Colonic mucosa (tissue), 4 donors: ENCODE data around the gene CNOT2. TPM values are rescaled to one million over a fixed set of nuclear protein-coding genes. Genes with fewer than 3 reads are reported as not detected.
A peak's percentile ranks its signal among the peaks of the same experiment; 100 is the strongest.

Source experiments
- DNase-seq: peaks from one replicate; pipeline ENCODE4 v3.0.0-alpha.2; 2020
- H3K27ac ChIP-seq: fragments of 200-600 bp; one replicate; pipeline ENCODE4 v1.8.0; 2021
- H3K27me3 ChIP-seq: fragments of 200-600 bp; one replicate; pipeline ENCODE4 v1.8.0; 2021
- H3K36me3 ChIP-seq: fragments of 200-600 bp; one replicate; pipeline ENCODE4 v1.8.0; 2021
- H3K4me1 ChIP-seq: fragments of 200-600 bp; one replicate; pipeline ENCODE4 v1.8.0; 2021; ENCODE audit warnings: mild to moderate bottlenecking
- H3K4me3 ChIP-seq: fragments of 200-600 bp; one replicate; pipeline ENCODE4 v1.8.0; 2021
- H3K9ac ChIP-seq, 2 donors: one replicate each; pipeline ENCODE4 v1.7.0; 2013; ENCODE audit warnings: control low read depth in 2 of 2, low read depth in 2 of 2, low read length in 2 of 2
- H3K9me3 ChIP-seq: fragments of 200-600 bp; one replicate; pipeline ENCODE4 v1.8.0; 2021
- CTCF ChIP-seq: fragments of 200-600 bp; IDR thresholded peaks from one replicate; pipeline ENCODE4 v1.8.0; 2022; ENCODE audit warnings: antibody characterized with exemption, mild to moderate bottlenecking
- intact Hi-C: fragments of 100-400 bp; cut with DNase I; formaldehyde crosslinking; loops from one replicate; pipeline ENCODE4 v1.14.1; 2022
- total RNA-seq, 2 donors: library from RNA; stranded (reverse); fragmentation: NEBNext Ultra II Directional in 1 of 2; extraction: Animal tissue kit (Norgen Biotek cat#: 25700) in 1 of 2; gene quantifications; one replicate each; pipeline ENCODE4 v1.2.1, GENCODE V29; 2021
- donor health status: healthy.
- donor health status: DM: no; HTN: no; CAD: no.
- donor health status: DM: no; HTN: no; CAD: no.

The CNOT2 gene
- total RNA-seq, 2 donors from 2014 or later: 55.2 to 80.3 TPM

- Histone ChIP-seq H3K9me3 (no peaks in the 10 kb centered on the region), H3K9ac (no peak overlapping the region), H3K4me1 (peaks cover 3% of the 10 kb centered on the region), H3K27me3 (no peaks in the 10 kb centered on the region), H3K4me3 (no peak overlapping the region), H3K36me3 (no peaks in the 10 kb centered on the region), H3K27ac (no peak overlapping the region)
- intact Hi-C loops: no loop called here
- no peak for DNase-seq
- no peak for TF ChIP-seq CTCF
These were observed 12.1 kb downstream of the CNOT2 start for GRCh38 chr12:70255311-70255710.

DNA sequence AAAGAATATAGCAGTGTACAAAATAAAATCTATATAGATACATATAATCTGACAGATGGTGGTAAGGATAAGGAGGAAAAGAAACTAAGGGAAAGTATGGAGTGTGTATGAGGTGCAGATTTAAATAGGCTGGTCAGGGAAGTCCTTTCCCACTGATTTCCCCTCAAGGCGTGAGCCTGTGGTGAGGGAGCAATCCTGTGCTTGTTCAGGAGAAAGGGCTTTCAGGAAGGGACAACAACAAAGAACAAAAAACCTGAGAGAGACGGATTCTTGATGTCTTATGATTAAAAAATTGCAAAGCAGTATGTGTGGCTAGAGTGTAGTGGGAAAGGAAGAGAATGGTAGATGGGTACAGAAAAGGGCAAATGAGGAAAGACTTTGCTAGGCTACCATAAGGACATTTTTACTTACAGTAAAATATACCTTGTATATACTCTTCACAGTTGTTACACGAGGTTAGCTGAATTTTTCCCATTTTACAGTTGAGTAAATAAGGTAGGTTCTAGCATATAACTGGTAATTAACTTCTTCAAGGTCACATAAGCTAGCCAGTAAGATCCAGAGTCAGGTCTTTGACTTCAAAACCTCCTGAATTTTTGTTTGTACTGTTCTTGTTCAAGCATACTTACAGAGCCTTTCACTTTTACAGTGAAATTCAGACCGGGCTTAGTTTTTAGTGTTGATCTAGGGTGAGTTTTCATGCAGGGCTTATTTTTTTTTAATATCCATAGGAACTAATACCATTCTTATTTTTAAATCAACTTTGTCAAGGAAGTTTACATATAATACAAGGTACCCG is 15.6 kb downstream of the CNOT2 start:
- intact Hi-C loops: no loop called here
- DNase-seq: no peak
- Histone ChIP-seq H3K27me3 (no peaks in the 10 kb centered on the region), H3K4me3 (no peak overlapping the region), H3K36me3 (no peaks in the 10 kb centered on the region), H3K9me3 (no peaks in the 10 kb centered on the region), H3K4me1 (peaks cover 3% of the 10 kb centered on the region), H3K9ac (peak overlapping the region in 1 of 2 donors; percentile 19), H3K27ac (no peak overlapping the region)
- no peak for TF ChIP-seq CTCF

- Histone ChIP-seq H3K36me3 (no peaks in the 10 kb centered on the region), H3K4me3 (no peak overlapping the region), H3K27ac (no peak overlapping the region), H3K9ac (no peak overlapping the region), H3K9me3 (no peaks in the 10 kb centered on the region), H3K27me3 (no peaks in the 10 kb centered on the region), H3K4me1 (peaks cover 3% of the 10 kb centered on the region)
- intact Hi-C loops: no loop called here
- no peak for TF ChIP-seq CTCF
- DNase-seq: no peak
These were observed 17.4 kb downstream of the CNOT2 start for GRCh38 chr12:70260646-70261045.

DNA sequence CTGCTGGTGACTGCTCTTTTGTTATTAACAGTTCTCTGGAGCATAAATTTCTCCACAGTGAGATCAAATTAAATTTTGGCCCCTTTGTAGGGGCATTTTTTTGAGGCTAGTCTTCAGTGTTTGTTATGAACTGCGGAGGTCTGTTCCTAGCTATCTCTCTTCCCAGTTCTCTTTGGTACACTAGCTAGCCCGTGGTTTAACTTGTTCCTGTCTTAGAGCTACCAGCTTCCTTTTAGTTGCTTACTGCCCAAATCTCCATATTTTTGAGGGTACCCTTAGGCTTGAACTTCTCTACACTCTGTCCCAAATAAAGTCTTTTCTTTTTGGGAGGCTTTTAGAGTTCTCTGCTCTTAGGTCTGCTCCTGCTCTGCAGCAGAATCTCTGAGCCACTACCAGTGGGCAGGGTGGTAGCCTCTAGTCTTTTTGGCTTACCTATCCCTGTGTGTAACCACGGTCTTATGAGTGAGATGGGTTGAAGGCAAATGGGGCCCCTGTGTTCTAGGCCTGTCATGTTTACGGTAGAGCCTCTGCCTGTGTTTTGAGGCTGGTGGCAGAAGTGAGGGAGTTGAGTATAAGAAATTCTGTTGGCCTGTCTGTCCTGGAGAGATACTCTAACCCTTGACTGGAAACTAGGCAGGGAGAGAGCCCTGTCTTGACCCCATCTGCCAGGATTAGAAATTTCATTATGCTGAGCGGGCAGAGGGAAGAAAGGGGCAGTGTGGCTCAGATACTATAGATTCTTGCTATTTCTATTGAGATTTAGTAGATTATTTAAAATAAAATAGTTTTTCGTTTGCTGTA is 21.0 kb downstream of the CNOT2 start:
- no peaks in the 10 kb centered on the region for H3K27me3 ChIP-seq
- no peak overlapping the region for H3K27ac ChIP-seq
- no peak for DNase-seq
- no peaks in the 10 kb centered on the region for H3K36me3 ChIP-seq
- H3K4me3 ChIP-seq: no peak overlapping the region
- no peaks in the 10 kb centered on the region for H3K4me1 ChIP-seq
- H3K9me3 ChIP-seq: no peaks in the 10 kb centered on the region
- TF ChIP-seq CTCF: no peak
- H3K9ac ChIP-seq: no peak overlapping the region
- intact Hi-C loops: no loop called here

DNA sequence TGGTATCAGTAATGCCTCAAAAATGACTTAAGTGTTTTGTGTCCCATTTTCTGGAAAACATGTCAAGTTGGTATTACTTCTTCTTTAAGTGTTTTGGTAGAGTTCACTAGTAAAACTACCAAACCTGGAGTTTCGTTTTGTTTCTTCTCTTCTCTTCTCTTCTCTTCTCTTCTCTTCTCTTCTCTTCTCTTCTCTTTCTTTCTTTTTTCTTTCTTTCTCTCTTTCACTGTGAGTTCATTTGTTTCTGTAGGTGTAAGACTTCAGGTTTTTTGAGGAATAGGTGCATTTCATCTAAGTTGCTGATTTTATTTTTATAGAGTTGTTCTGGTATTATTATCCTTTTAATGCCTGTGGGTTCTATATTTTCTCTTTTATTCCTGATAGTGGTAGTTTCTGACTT is 21.9 kb downstream of the CNOT2 start:
- Histone ChIP-seq H3K27ac (no peak overlapping the region), H3K4me3 (no peak overlapping the region), H3K4me1 (no peaks in the 10 kb centered on the region), H3K9ac (no peak overlapping the region), H3K9me3 (no peaks in the 10 kb centered on the region), H3K27me3 (no peaks in the 10 kb centered on the region), H3K36me3 (no peaks in the 10 kb centered on the region)
- no peak for TF ChIP-seq CTCF
- DNase-seq: no peak
- intact Hi-C loops: no loop called here
